ENCODE data around the gene BCAS1. TPM values are rescaled to one million over a fixed set of nuclear protein-coding genes. Genes with fewer than 3 reads are reported as not detected.

BCAS1 gene
- total and polyA plus RNA-seq, 10 donors: 0.23 to 1.3 (median 0.55) TPM; not detected in 2

GRCh38 chr20:54068495-54068894, 1.9 kb downstream of the BCAS1 start:
- no peak for DNase-seq
- 71 to 93% (median 86%) methylated on average over 5 of the region's 5 CpGs for WGBS, 5 donors
- intact Hi-C loops (cut with DNase I; ENCODE audit: low total_unique reads): no loop called here

GRCh38 chr20:54067606-54068174, 2.7 kb downstream of the BCAS1 start:
- WGBS, 5 donors: 49 to 73% (median 64%) methylated on average over 7 to 8 of the region's 8 CpGs
- H3K9me3 ChIP-seq: no peaks in the 10 kb centered on the region
- intact Hi-C loops (cut with DNase I; ENCODE audit: low total_unique reads): no loop called here
- H3K4me1 ChIP-seq: peaks cover 0 to 6% (median 0%) of the 10 kb centered on the region in 6 donors
- no peak for DNase-seq
- TF ChIP-seq POLR2AphosphoS5 (IDR thresholded peaks at IDR 0.05) (no peak), POLR2A (IDR thresholded peaks at IDR 0.05) (no peak), CTCF (IDR thresholded peaks at IDR 0.05 in 8 of 11, conservative IDR thresholded peaks at IDR 0.05 in 3 of 11) (no peak)
- no peak overlapping the region for H3K27ac ChIP-seq
- H3K36me3 ChIP-seq: no peaks in the 10 kb centered on the region
- no peaks in the 10 kb centered on the region for H3K27me3 ChIP-seq (replicated peaks in 1 of 7)
- no peak overlapping the region for H3K4me3 ChIP-seq

More at GRCh38 chr20:54068495-54068894, 1.9 kb downstream of the BCAS1 start:
- Histone ChIP-seq H3K36me3 (no peaks in the 10 kb centered on the region), H3K27ac (no peak overlapping the region), H3K9me3 (no peaks in the 10 kb centered on the region), H3K27me3 (replicated peaks in 1 of 7) (no peaks in the 10 kb centered on the region), H3K4me1 (peaks cover 0 to 6% (median 0%) of the 10 kb centered on the region in 6 donors), H3K4me3 (no peak overlapping the region)
- TF ChIP-seq POLR2AphosphoS5 (IDR thresholded peaks at IDR 0.05) (no peak), CTCF (IDR thresholded peaks at IDR 0.05 in 8 of 11, conservative IDR thresholded peaks at IDR 0.05 in 3 of 11) (no peak), POLR2A (IDR thresholded peaks at IDR 0.05) (no peak)

GRCh38 chr20:54065601-54066038, 4.8 kb downstream of the BCAS1 start:
- Histone ChIP-seq H3K9me3 (no peaks in the 10 kb centered on the region), H3K27me3 (replicated peaks in 1 of 7) (no peaks in the 10 kb centered on the region), H3K4me3 (no peak overlapping the region), H3K4me1 (peaks cover 0 to 6% (median 0%) of the 10 kb centered on the region in 6 donors), H3K36me3 (no peaks in the 10 kb centered on the region), H3K27ac (no peak overlapping the region)
- 69 to 82% (median 75%) methylated on average over 6 to 7 of the region's 7 CpGs for WGBS, 5 donors
- no peak for TF ChIP-seq POLR2AphosphoS5 (IDR thresholded peaks at IDR 0.05)
- no peak for TF ChIP-seq CTCF (IDR thresholded peaks at IDR 0.05 in 8 of 11, conservative IDR thresholded peaks at IDR 0.05 in 3 of 11)
- TF ChIP-seq POLR2A (IDR thresholded peaks at IDR 0.05): no peak
- intact Hi-C loops (cut with DNase I; ENCODE audit: low total_unique reads): no loop called here
- DNase-seq: no peak

- peak overlapping the region in 1 of 8 donors; percentile 2 for H3K4me3 ChIP-seq
- WGBS, 5 donors: 72 to 88% (median 84%) methylated on average over 7 of the region's 7 CpGs
Observed at GRCh38 chr20:54064939-54065338, 5.5 kb downstream of the BCAS1 start.

More at GRCh38 chr20:54064939-54065338, 5.5 kb downstream of the BCAS1 start:
- intact Hi-C loops (cut with DNase I; ENCODE audit: low total_unique reads): no loop called here
- H3K27me3 ChIP-seq (replicated peaks in 1 of 7): no peaks in the 10 kb centered on the region
- no peak overlapping the region for H3K27ac ChIP-seq
- no peak for TF ChIP-seq POLR2AphosphoS5 (IDR thresholded peaks at IDR 0.05)
- no peak for TF ChIP-seq POLR2A (IDR thresholded peaks at IDR 0.05)
- H3K9me3 ChIP-seq: no peaks in the 10 kb centered on the region
- DNase-seq: no peak
- H3K36me3 ChIP-seq: no peaks in the 10 kb centered on the region
- peaks cover 0 to 6% (median 0%) of the 10 kb centered on the region in 6 donors for H3K4me1 ChIP-seq
